Ascending aorta (tissue), 2 donors: ENCODE results near the gene ATF6B. TPM values are rescaled to one million over a fixed set of nuclear protein-coding genes. Genes with fewer than 3 reads are reported as not detected.
A peak's percentile ranks its signal among the peaks of the same experiment; 100 is the strongest.

Source experiments
- DNase-seq, 2 donors: peaks; one replicate each; pipeline ENCODE4 v3.0.0-alpha.2; 2019; ENCODE audit warnings: low spot score in 2 of 2
- H3K27ac ChIP-seq, 2 donors: fragments of 200-600 bp; sonication (generic); one replicate each; pipeline ENCODE4 v1.5.1; 2016 to 2017; ENCODE audit warnings: mild to moderate bottlenecking in 1 of 2
- H3K27me3 ChIP-seq: fragments of 200-600 bp; sonication (generic); one replicate; pipeline ENCODE4 v1.5.1; 2017
- H3K36me3 ChIP-seq, 2 donors: fragments of 200-600 bp; sonication (generic); one replicate each; pipeline ENCODE4 v1.5.1; 2016
- H3K4me1 ChIP-seq, 2 donors: fragments of 200-600 bp; sonication (generic); one replicate each; pipeline ENCODE4 v1.5.1; 2016 to 2017; ENCODE audit warnings: mild to moderate bottlenecking in 1 of 2
- H3K4me3 ChIP-seq, 2 donors: fragments of 200-600 bp; sonication (generic); one replicate each; pipeline ENCODE4 v1.5.1; 2016 to 2017; ENCODE audit warnings: mild to moderate bottlenecking in 1 of 2
- H3K9me3 ChIP-seq, 2 donors: fragments of 200-600 bp; sonication (generic); one replicate each; pipeline ENCODE4 v1.5.1; 2016
- CTCF ChIP-seq, 3 experiments: fragments of 200-600 bp in 2 of 3; fragments of 450-650 bp in 1 of 3; sonication (generic) in 2 of 3; IDR thresholded peaks; one replicate each; pipeline ENCODE4 v1.5.1; 2016 to 2019; ENCODE audit warnings: antibody characterized with exemption in 3 of 3, mild to moderate bottlenecking in 1 of 3, moderate library complexity in 1 of 3
- intact Hi-C: fragments of 100-400 bp; cut with DNase I; formaldehyde crosslinking; loops from one replicate; pipeline ENCODE4 v1.15.1; 2023
- total RNA-seq: library from RNA; depleted of rRNA; stranded (reverse); fragments of >200 nt; gene quantifications from one replicate; pipeline ENCODE4 v1.1.0, GENCODE V29; 2016

Gene ATF6B
- total RNA-seq, 1 donor from 2014 or later = 123 TPM

- TF ChIP-seq CTCF (IDR thresholded peaks at IDR 0.05) = no peak
- peak within 1 kb of the TSS; percentile 4 to 18 for H3K27ac ChIP-seq
Observed at GRCh38 chr6:32164295-32164694, 36.2 kb upstream of the ATF6B start, which contains the start of gene EGFL8. Gene EGFL8 (plus strand): TSS chr6:32164595. CDS start chr6:32166166, 1,571 bp downstream.

GRCh38 chr6:32163559-32164258 lies 35.7 kb upstream of the ATF6B start:
- Histone ChIP-seq H3K27me3 (no peaks in the 10 kb centered on the region), H3K4me1 (no peaks in the 10 kb centered on the region), H3K27ac (peak overlapping the region; percentile 4 to 18), H3K9me3 (no peaks in the 10 kb centered on the region), H3K4me3 (no peak overlapping the region), H3K36me3 (peaks cover 48 to 55% of the 10 kb centered on the region in 2 donors)
- no peak for DNase-seq
- intact Hi-C loops = no loop called here
- no peak for TF ChIP-seq CTCF (IDR thresholded peaks at IDR 0.05)

More at GRCh38 chr6:32164295-32164694, 36.2 kb upstream of the ATF6B start, which contains the start of gene EGFL8:
- Histone ChIP-seq H3K4me3 (no peak within 1 kb of the TSS), H3K27me3 (no peaks in the 10 kb centered on the region), H3K36me3 (peaks cover 44 to 55% of the 10 kb centered on the region in 2 donors), H3K9me3 (no peaks in the 10 kb centered on the region), H3K4me1 (no peaks in the 10 kb centered on the region)
- no peak for DNase-seq
- intact Hi-C loops = no loop called here

GRCh38 chr6:32158052-32158451 lies 30.0 kb upstream of the ATF6B start:
- Histone ChIP-seq H3K27me3 (no peaks in the 10 kb centered on the region), H3K4me1 (peaks cover 4 to 9% of the 10 kb centered on the region in 2 donors), H3K4me3 (no peak overlapping the region), H3K9me3 (no peaks in the 10 kb centered on the region), H3K36me3 (peaks cover 29 to 32% of the 10 kb centered on the region in 2 donors), H3K27ac (no peak overlapping the region)
- no peak for DNase-seq
- intact Hi-C loops = loop anchor here (10.0 kb wide), 2 partner anchors 113 to 423 kb away; partner anchors contain the start of gene CLIC1
- TF ChIP-seq CTCF (IDR thresholded peaks at IDR 0.05) = no peak

GRCh38 chr6:32156891-32157290 lies 28.8 kb upstream of the ATF6B start:
- H3K36me3 ChIP-seq = peaks cover 24 to 25% of the 10 kb centered on the region in 2 donors
- H3K9me3 ChIP-seq = no peaks in the 10 kb centered on the region
- DNase-seq = no peak
- H3K27ac ChIP-seq = no peak overlapping the region
- TF ChIP-seq CTCF (IDR thresholded peaks at IDR 0.05) = no peak
- H3K4me3 ChIP-seq = no peak overlapping the region
- no peaks in the 10 kb centered on the region for H3K27me3 ChIP-seq
- intact Hi-C loops = loop anchor here (10.0 kb wide), 2 partner anchors 112 to 422 kb away; partner anchors contain the start of gene CLIC1
- peaks cover 4 to 18% of the 10 kb centered on the region in 2 donors for H3K4me1 ChIP-seq

- peaks cover 12 to 27% of the 10 kb centered on the region in 2 donors for H3K4me1 ChIP-seq
- intact Hi-C loops = loop anchor here (1.0 to 10.0 kb wide), 6 partner anchors 35 to 420 kb away; partner anchors contain the start of genes CLIC1, NELFE and SKIC2
- peaks cover 21 to 24% of the 10 kb centered on the region in 2 donors for H3K36me3 ChIP-seq
Observed at GRCh38 chr6:32154514-32155161, 26.6 kb upstream of the ATF6B start.

More at GRCh38 chr6:32154514-32155161, 26.6 kb upstream of the ATF6B start:
- H3K27me3 ChIP-seq = no peaks in the 10 kb centered on the region
- H3K4me3 ChIP-seq = peak overlapping the region; percentile 79 to 86
- TF ChIP-seq CTCF (IDR thresholded peaks at IDR 0.05) = peak; percentile 45 to 74 (median 72)
- DNase-seq = peak in 1 of 2 donors; percentile 84
- no peaks in the 10 kb centered on the region for H3K9me3 ChIP-seq
- peak overlapping the region; percentile 90 to 96 for H3K27ac ChIP-seq
